ENCODE results near the gene SYAP1. TPM values are rescaled to one million over a fixed set of nuclear protein-coding genes. Genes with fewer than 3 reads are reported as not detected.

The SYAP1 gene, protein sequence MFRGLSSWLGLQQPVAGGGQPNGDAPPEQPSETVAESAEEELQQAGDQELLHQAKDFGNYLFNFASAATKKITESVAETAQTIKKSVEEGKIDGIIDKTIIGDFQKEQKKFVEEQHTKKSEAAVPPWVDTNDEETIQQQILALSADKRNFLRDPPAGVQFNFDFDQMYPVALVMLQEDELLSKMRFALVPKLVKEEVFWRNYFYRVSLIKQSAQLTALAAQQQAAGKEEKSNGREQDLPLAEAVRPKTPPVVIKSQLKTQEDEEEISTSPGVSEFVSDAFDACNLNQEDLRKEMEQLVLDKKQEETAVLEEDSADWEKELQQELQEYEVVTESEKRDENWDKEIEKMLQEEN
- total RNA-seq, result 23.2 and 34.2 TPM in 2 replicates

DNA sequence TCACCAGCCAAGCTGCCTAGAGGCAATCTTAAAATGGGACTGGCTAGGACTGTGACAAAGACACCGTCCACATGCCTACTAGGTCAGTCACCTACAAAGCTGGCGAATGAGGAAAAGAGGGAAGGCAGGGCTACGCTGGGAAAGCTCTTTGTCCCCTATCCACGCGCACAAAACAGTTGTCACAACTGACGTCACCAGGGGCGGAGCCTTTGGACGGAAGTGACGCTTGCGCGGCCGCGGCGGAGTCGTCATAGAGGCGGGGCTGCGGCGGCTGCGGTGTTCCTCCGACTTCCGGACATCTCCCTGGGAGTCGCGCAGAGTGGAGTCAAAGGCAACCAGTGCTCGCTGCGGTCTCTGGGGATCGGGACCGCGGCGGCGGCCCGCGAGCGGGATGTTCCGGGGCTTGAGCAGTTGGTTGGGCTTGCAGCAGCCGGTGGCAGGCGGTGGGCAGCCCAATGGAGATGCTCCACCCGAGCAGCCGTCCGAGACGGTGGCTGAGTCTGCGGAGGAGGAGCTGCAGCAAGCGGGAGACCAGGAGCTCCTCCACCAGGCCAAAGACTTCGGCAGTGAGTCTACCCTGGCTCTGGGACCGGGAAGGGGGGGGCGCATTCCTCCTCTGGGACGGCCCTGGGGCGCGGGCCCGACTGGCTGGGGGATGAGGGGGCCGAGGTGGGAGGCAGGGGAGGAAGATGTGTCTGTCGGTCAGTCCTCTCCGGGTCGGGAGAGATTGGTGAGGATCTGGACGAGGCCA is at the start of gene SYAP1:
SYAP1 (plus strand) TSS at position 279 of the 751 bp plus-strand sequence; CDS start at position 392, 113 bp downstream.

DNA sequence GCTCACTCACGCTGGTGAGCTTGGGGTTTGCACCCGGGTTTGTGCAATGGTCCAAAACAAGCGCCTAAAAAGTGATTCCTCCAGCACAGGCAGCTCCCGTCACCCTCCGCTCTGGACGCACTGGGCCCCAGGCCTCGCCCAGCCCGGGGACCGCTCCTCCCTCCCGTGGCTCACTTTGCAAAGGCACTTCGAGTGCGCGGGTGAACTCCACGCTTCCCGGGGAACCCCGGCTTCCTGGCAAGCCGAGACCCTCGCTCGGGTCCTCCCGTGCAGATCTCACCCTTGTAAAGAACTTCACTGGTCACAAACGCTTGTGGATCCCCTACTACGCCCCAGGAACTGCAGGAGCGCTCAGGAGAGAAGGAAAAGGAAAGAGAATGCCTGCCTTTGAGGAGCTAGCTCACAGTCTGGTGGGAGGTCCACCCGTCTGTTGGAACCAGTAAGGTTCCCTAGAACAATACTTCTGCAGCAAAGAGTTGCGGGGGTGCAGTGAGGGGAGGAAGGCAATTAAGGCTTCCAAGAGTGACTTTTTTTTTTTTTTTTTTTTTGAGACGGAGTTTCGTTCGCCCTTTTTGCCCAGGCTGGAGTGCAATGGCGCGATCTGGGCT is 6.8 kb upstream of the SYAP1 start, which contains the start of gene CTPS2:
CTPS2 (minus strand) TSS at position 122 of the 608 bp plus-strand sequence. CDS start 9,767 bp downstream, outside the sequence.

DNA sequence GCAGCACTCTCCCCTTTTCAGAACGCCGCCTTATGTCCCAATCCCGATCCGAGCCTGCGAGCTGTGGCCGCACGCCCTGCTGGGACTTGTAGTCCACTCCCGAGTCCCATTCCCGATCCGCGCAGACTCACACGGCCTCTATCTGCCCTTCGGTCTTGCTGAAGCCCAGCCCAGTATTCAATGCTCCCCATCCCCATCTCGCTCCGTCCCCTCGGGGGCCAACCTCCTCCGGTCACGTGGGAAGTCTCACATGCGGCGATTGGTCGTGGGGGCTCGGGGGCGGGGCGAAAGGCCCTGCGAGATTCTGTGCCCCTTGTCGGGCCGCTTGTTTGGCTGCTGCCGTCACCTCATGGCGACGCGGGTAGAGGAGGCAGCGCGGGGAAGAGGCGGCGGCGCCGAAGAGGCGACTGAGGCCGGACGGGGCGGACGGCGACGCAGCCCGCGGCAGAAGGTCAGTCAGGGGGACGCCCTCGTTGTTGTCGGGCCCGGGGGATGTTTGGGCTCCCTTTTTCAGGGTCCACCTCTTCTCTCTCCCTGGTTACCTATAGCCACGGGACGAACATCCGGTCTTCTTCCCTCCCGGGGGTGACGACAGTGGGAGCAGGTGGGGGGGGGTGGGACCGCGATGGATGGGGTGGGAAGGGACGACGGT is 66.9 kb downstream of the SYAP1 start, which contains the start of gene TXLNG:
TXLNG (plus strand) TSS at position 328 of the 652 bp plus-strand sequence; CDS start at position 350, 22 bp downstream.

Other genes starting within 250 kb of the SYAP1 start
- gene S100G, start 69.5 kb upstream of the SYAP1 start, total RNA-seq, result not detected in 2 replicates
- 12.2 and 16.8 TPM in 2 replicates for gene CTPS2, start 6.9 kb upstream of the SYAP1 start, total RNA-seq
- 3.5 and 7.1 TPM in 2 replicates for gene TXLNG, start 66.9 kb downstream of the SYAP1 start, total RNA-seq
- gene RBBP7, start 150.8 kb downstream of the SYAP1 start, total RNA-seq, result 91.0 and 118 TPM in 2 replicates
- gene REPS2, start 227.0 kb downstream of the SYAP1 start, total RNA-seq, result 9.7 and 11.2 TPM in 2 replicates